Mammary epithelial cell (primary cell): Measurements from ENCODE around the gene AGPS.

Experiments used
- CTCF ChIP-seq, 2 donors: IDR thresholded peaks in 1 of 2; conservative IDR thresholded peaks in 1 of 2; 2 replicates each; pipeline ENCODE4 v1.5.1; 2011 to 2012; ENCODE audit warnings: inconsistent platforms in 2 of 2, low read length in 2 of 2, mild to moderate bottlenecking in 2 of 2, control low read depth in 1 of 2, low read depth in 1 of 2; ENCODE audit not compliant: insufficient read depth in 1 of 2; ENCODE audit errors: extremely low read depth in 1 of 2
- EZH2 ChIP-seq: IDR thresholded peaks from 2 replicates; pipeline ENCODE4 v1.6.1; 2012; ENCODE audit warnings: low read length, inconsistent platforms, borderline replicate concordance

- no peak for TF ChIP-seq CTCF (conservative IDR thresholded peaks at IDR 0.05 in 1 of 2, IDR thresholded peaks at IDR 0.05 in 1 of 2; ENCODE audit: extremely low read depth in 1 of 2, insufficient read depth in 1 of 2, low read depth in 1 of 2, low read length in 2 of 2)
- no peak for TF ChIP-seq EZH2
Observed at GRCh38 chr2:177445200-177445599, 52.6 kb downstream of the AGPS start.
